NCI-H2171 treated with DMSO at 0.1 percent for 48 hours (cell line): ENCODE results near the gene ATRN.

Source experiments
- DNase-seq: peaks from one replicate; lab custom pipeline; 2025; lab: John Stamatoyannopoulos, UW

Gene ATRN

DNA sequence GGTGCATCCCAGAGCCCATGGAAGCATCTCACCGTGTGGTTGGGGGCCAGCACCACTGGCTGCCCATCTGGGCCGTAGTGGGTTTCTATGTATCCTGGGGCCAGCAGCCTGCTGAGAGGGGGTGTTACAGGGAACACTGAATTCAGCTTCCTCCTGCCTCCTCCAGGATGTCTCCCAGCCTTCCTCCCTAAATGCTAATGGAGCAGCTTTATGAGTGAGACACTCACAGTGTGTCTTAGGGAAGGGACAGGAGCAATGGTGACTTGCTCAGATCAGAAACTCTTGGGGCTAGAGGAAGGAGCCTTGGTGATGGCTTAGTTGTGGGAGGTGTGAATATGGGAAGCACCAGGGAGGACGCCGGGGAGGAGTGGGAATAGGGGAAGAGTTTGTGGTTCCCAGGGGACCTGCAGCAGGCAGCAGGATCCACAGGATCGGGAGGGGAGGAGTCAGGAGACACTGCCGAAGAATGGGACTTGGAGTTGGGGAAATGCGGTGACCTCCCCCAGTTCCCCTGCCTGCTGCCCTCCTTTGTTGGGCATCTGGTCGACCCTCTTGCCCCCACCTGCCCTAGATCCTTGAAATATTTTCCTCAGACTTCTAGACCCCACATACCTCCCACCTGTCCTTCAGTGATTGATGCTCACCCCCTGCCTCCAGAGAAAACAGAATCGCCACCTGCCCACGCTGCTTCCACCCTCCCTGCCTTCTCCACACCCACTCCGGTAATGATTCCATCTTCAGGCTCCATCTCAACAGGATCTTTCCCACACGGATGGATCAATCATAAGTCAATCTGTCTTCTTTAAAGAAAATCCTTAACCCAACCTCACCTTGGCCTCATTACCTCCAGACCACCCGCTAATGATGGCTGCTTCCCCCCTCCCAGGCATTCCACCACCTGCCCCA, 204.4 kb downstream of the ATRN start:
- peak; percentile 29 for DNase-seq

DNA sequence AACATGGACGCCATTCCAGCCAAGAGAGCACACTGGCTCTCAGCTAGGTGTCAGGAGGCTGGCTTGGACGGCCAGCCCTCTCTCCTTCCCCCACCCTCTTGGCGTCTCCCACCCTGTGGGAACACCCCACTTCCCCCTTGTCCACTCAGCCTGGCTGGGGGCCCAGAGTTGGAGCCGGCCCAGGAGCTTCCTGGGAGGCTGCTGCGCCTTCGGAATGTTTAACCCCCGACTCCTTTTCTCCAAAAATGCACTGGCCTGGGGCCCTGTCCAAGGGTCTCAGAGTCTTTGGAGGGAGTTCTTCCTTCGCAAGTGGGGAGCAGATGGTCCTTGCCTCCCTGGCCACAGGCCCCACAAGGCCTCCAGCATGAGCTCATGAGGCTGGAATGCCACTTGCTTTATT, 206.9 kb downstream of the ATRN start:
- no peak for DNase-seq

- no peak for DNase-seq
Measured at GRCh38 chr20:3678198-3678597, 207.4 kb downstream of the ATRN start.

GRCh38 chr20:3678856-3679720, 208.3 kb downstream of the ATRN start:
- DNase-seq: no peak

DNA sequence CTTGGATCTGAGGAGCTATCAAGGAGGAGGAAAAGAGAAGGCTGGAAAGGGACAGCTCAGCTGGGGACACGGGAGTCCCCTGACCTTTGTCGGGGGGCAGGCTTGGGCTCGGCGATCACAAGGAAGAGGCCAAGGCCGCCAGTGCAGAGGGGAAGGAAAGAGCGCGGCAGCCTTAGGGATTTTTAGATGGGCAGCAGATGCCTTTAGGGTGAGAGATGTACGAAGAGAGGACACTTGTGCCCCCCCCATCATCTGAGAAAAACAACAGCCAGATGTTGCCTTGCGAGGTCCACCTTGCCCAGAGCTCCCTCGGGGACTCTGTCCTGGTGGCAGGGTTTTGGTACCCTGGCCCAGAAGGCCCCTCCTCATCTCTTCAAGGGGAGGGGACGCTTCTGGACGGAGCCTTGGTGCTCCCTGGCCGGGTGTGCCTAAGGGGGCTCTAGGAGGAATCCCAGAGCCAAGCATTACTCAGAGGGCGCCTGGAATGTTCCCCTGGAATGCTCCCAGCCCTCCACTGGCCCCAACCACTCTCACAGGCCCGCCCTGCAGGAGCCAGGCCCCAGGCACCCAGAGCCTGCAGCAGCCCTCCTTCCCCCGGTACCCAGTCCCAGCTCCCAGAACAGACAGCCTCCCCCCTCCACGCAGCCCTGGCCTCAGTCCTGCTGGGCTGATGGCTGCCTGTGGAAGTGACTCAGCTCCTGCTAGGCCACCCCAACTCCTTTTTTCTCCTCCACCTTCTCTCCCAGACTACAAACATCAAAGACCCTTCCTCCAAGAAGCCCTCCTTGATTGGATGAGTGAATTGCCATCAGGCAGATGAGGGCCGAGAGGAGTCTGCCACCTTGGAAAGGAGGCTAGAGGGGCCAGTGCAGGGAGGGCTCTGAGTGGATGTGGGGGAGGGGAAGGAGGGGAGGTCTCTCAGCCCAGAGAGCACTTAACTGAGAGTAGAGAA, 209.2 kb downstream of the ATRN start:
- DNase-seq: no peak

DNA sequence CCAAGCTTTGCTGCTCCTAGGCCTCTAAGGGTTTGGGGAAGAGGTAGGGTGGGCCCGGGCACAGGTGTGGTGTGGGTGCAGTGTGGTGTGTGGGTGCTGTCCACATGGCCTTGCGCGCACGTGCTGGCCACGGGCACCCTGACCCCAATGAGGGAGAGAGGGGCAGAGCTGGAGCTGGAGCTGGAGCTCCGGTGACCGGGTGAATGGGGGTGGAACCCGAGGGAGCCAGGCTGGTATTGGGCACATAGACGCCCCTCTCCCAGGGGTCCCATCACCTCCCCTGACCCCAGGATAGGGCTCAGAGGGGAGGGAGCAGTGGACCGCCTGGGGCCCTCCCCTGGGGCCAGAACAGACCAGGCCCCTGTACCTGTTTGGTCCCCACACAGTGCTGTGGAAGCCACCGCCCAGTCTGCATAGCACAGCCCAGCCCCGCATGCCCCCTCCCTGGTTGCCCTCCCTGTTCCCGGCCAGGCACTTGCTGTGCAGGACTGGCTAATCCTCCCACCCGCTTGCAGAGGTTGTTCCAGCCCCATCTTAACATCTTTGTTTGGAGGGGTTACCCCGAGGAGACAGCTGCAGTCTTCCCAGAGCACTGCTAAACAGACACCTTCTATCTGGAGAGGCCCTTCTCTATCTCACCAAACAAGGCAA, 210.0 kb downstream of the ATRN start:
- DNase-seq: no peak

DNA sequence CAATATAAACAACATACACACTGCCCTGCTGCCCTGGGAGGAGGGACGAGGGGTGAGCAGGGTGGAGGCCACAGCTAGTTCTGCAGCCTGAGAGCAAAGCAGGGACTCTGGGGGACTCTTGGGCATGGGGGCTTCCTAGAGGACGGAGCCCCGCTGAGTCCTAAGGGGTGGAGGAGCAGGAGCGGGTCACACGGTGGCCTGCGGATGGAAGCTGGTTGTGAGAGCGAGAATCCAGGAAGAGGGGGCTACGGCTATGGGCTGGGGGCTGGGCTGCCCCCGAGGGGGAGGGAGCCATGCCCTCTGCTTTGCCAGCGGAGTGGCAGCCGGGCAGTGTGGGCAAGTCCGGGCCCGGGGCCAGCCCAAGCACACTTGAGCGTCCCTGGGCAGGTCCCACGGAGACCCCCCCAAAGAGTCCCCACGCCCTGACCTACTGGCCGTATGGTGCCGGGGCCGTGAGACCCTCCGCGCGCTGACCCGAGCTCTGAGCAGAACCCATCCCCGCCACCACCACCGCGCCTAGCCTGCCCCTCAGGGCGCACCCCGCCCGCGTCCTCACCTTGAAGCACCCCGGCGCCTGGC, 210.6 kb downstream of the ATRN start:
- no peak for DNase-seq

- DNase-seq: no peak
Measured at GRCh38 chr20:3681931-3682781, 211.3 kb downstream of the ATRN start, which contains the start of gene ADAM33. Gene ADAM33, minus strand, starts transcription at chr20:3682010. Its CDS starts 6 bp downstream, at chr20:3682004.

DNA sequence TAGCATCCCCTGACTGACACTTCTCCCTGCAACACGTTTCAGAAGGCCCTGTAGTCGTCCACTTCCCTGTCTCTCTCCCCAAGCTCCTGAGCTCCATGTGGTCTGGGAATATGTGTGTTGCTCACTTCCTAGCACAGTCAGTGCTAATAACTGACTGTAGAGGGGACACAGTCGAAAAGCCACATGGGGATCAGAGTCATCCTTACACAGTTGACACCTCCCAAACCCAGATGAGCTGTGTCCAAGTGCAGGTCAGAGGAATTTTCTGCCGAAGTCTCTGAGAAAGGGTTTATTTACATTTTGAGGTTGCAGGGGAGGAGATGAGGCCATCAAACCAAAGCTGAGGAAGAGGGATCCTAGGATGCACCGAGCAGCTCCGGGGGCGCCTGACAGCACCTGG, 214.5 kb downstream of the ATRN start:
- no peak for DNase-seq

DNA sequence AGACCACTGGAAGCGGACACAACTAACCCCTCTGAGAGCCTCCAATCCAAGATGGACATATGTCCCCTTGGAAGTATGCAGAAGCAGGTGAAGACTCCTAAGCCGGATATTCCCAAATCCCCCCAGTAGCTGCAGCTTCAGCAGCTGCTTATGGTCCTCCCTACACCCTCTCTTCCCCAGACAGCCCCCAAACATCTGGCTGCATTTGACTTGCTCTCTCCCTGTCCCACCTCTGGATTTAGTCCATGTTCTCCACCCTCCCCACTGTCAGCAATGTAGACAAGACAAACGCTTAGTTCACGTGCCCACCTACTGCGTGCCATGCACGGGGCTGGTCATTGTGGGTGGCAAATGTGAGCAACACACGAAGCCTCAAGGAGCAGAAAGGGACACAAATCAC, 215.6 kb downstream of the ATRN start:
- DNase-seq: no peak

DNA sequence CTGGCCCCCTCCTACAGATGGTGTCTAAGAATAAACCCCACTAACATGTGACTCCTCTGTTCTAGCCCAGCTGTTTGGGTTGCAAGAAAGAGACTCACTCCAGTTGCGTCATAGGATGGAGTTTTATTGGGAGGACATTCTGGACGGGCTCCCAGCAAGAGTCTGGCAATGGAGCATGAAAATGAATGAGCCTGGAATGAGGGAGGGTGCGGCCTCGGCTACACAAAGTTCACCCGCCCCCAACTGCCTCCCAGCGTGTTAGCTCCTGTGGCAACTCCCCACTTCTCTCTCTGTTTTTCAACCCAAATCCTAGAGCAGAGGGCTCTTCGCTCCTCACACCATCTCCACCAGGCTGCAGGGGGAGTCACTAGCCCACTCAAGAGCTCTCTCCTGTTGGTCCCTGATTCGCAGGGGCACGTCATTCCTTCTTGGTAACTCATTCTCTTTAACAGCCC, 216.1 kb downstream of the ATRN start:
- DNase-seq: peak; percentile 53

- DNase-seq: no peak
Measured at GRCh38 chr20:3687655-3688054, 216.8 kb downstream of the ATRN start.

- DNase-seq: no peak
Measured at GRCh38 chr20:3689978-3690377, 219.2 kb downstream of the ATRN start.

DNA sequence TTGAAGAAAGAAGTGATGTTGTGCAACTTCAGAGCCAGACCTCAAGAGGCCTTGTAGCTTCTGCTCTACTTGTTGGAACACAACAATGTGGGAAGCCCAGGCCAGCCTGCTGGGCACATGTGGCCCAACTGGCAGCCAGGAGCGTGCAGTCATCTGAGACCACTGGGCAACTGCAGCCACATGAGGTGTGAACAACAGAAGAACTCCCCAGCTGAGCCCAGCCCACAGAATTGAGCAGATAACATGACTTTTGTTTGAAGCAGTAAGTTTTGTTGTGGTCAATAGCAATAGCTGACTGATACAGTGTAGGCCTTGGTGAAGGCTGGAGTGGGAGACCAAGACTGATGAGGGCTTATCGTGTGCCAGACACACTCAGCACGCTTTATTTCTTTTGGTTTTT, 219.6 kb downstream of the ATRN start:
- DNase-seq: no peak

GRCh38 chr20:3691306-3691705, 220.5 kb downstream of the ATRN start:
- DNase-seq: no peak

- DNase-seq: no peak
Measured at GRCh38 chr20:3691897-3692296, 221.1 kb downstream of the ATRN start.

- no peak for DNase-seq
Measured at GRCh38 chr20:3692706-3693294, 222.0 kb downstream of the ATRN start.

- DNase-seq: no peak
Measured at GRCh38 chr20:3693376-3693775, 222.6 kb downstream of the ATRN start.

DNA sequence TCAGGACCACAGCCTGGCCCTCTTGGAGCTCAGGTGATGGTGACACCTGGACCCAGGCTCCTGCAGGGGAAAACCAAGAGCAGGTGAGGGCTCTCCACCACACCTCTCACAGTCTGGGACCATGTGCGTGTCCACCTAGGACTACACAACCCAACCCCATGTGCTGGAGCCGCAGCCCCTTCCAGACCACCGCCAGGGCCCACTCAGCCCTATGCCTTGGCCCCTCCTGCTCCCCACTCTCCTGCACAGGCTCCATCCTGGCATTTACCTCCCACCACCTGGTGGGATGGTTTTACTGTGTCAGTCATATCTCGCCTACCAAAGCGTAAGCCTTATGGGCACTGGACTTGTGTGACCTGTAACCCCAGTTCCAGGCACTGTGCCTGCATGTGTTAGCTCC, 224.0 kb downstream of the ATRN start:
- no peak for DNase-seq
